Neural crest cell (in vitro differentiated cells): Measurements from ENCODE around the gene SMPD3. TPM values are rescaled to one million over a fixed set of nuclear protein-coding genes. Genes with fewer than 3 reads are reported as not detected.
A peak's percentile ranks its signal among the peaks of the same experiment; 100 is the strongest.

Source experiments
- DNase-seq: peaks from one replicate; pipeline ENCODE4 v3.0.0; 2021; ENCODE audit warnings: low read depth, mixed read lengths, low spot score
- H3K27ac Mint-ChIP-seq: one replicate; pipeline ENCODE4 v1.8.0; 2021; ENCODE audit warnings: mild to moderate bottlenecking, mixed read lengths; ENCODE audit not compliant: unreplicated experiment
- H3K27me3 Mint-ChIP-seq: 2 replicates; pipeline ENCODE4 v1.8.0; 2021; ENCODE audit warnings: low read depth, mild to moderate bottlenecking, mixed read lengths
- H3K36me3 Mint-ChIP-seq: 2 replicates; pipeline ENCODE4 v1.8.0; 2021; ENCODE audit warnings: low read depth, mild to moderate bottlenecking, mixed read lengths
- H3K4me1 Mint-ChIP-seq: 2 replicates; pipeline ENCODE4 v1.8.0; 2021; ENCODE audit warnings: mixed read lengths
- H3K4me3 Mint-ChIP-seq: one replicate; pipeline ENCODE4 v1.8.0; 2021; ENCODE audit warnings: mild to moderate bottlenecking, mixed read lengths
- H3K9me3 Mint-ChIP-seq: 2 replicates; pipeline ENCODE4 v1.8.0; 2021; ENCODE audit warnings: mixed read lengths
- total RNA-seq: library from RNA; stranded (reverse); gene quantifications from 2 replicates; pipeline ENCODE4 v1.2.1, GENCODE V29; 2021
- TF ChIP-seq, protein P1 (sequence below): fragments of 200-600 bp; sonication (generic); conservative IDR thresholded peaks from 2 replicates; pipeline ENCODE4 v1.5.0; 2021; ENCODE audit warnings: antibody characterized with exemption, mild to moderate bottlenecking

Gene SMPD3
- total RNA-seq, 1 donor from 2014 or later: 3.8 TPM

DNA sequence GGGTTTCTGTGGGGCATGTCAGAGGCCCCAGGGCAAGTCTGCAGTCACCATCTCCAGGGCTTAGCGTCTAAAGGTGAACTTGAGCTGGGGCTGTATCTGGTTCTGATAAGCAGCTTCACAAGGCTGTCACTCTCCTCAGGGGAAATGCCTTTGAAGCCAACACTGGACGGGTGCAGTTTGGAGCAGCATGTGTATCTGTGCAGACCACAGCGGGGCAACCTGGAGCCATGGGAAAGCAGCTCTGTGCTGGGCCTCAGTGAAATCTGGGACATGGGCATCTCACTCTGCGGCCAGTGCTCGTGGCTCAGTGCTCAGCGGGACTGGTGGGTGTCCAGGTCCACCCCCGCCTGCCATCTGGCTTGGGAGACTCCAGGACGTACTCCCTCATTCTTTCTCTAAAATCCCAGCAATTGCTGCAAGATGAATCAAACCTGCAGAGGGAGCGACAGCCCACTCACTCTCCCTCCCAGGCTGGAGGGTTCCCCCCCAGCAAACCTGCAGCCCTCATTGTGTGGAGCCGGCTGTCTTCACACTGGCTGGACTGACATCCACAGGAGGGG lies 74.0 kb downstream of the SMPD3 start:
- peaks cover 4% of the 10 kb centered on the region for H3K4me1 Mint-ChIP-seq
- no peak for DNase-seq
- H3K27me3 Mint-ChIP-seq: no peaks in the 10 kb centered on the region
- TF ChIP-seq, protein P1, sequence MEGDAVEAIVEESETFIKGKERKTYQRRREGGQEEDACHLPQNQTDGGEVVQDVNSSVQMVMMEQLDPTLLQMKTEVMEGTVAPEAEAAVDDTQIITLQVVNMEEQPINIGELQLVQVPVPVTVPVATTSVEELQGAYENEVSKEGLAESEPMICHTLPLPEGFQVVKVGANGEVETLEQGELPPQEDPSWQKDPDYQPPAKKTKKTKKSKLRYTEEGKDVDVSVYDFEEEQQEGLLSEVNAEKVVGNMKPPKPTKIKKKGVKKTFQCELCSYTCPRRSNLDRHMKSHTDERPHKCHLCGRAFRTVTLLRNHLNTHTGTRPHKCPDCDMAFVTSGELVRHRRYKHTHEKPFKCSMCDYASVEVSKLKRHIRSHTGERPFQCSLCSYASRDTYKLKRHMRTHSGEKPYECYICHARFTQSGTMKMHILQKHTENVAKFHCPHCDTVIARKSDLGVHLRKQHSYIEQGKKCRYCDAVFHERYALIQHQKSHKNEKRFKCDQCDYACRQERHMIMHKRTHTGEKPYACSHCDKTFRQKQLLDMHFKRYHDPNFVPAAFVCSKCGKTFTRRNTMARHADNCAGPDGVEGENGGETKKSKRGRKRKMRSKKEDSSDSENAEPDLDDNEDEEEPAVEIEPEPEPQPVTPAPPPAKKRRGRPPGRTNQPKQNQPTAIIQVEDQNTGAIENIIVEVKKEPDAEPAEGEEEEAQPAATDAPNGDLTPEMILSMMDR: no peak
- no peak overlapping the region for H3K27ac Mint-ChIP-seq
- H3K9me3 Mint-ChIP-seq: no peaks in the 10 kb centered on the region
- H3K36me3 Mint-ChIP-seq: no peaks in the 10 kb centered on the region
- H3K4me3 Mint-ChIP-seq: no peak overlapping the region

DNA sequence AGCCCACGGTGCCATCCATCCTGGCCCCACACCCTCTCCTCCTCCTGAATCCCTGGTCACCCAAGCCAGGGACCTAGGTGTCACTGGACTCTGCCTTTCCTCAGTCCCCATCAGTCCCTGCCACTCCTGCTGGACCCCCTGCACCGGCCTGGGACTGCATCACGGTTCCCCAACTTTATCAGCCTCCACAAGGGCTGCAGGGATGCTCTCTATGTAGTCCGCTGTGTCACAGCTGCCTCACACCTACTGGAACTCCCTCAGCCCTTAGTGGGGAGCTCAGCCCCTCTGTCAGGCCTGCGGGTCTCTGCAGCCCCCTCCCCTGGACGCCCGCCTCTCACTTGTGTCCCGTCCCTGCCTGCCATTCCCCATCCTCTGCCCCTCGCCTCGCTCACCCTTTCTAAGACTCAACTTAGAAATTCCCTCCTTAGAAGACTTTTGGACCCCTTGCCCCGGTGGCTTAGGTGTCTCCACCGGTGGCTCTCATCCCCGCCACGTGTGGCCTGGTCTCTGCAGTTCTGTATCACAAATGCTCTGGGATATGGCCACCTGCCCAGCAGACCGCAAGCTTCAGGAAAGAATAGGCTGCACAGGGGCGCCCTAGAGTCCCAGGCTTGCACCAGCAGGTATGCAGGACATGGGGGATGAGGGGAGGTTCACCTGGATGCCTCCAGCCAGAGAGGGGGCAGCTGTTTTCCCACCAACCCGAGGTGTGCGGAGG lies 74.6 kb downstream of the SMPD3 start:
- TF ChIP-seq, protein P1: no peak
- H3K27me3 Mint-ChIP-seq: no peaks in the 10 kb centered on the region
- H3K36me3 Mint-ChIP-seq: no peaks in the 10 kb centered on the region
- peaks cover 5% of the 10 kb centered on the region for H3K4me1 Mint-ChIP-seq
- DNase-seq: no peak
- no peaks in the 10 kb centered on the region for H3K9me3 Mint-ChIP-seq
- no peak overlapping the region for H3K4me3 Mint-ChIP-seq
- peak overlapping the region; percentile 71 for H3K27ac Mint-ChIP-seq

DNA sequence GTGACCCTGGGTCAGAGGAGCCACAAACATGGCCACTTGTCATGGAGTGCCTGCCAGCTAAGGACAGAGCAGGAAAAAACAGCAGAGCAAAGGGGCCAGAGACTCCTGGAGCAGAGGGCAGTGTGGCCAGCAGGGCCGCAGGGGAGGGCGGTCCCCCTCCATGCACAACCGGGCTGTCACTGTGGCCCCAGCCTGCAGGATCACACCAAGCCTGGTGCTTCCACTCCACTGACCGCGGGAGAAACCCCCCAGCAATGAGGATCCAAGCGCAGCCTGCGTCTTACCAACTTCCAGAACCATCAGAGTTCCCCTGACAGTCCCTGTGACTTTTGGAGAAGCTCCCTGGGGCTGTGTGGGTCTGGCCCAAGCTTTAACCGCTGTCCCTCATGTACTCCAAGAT lies 75.5 kb downstream of the SMPD3 start:
- Mint-ChIP-seq H3K4me1 (peaks cover 10% of the 10 kb centered on the region), H3K36me3 (no peaks in the 10 kb centered on the region), H3K27ac (peak overlapping the region; percentile 84), H3K4me3 (no peak overlapping the region), H3K27me3 (no peaks in the 10 kb centered on the region), H3K9me3 (no peaks in the 10 kb centered on the region)
- TF ChIP-seq, protein P1: no peak
- DNase-seq: no peak

DNA sequence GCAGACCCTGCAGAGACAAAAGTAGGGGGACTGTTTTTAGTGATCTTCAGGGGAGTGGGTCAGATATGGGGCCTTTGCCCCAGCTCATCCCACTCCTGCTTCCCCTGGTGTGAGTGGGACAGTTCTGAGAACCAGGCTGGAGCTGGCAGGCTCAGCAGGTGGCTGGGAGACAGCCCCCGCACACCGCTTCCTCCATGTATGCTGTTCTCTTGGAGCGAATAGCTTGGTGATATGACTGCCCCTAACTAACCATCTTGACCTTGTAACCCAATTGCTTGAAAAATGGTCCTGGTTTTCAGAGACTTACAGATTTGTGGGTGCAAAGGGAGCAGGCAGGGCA lies 76.0 kb downstream of the SMPD3 start:
- TF ChIP-seq, protein P1: no peak
- H3K36me3 Mint-ChIP-seq: no peaks in the 10 kb centered on the region
- H3K27me3 Mint-ChIP-seq: no peaks in the 10 kb centered on the region
- peaks cover 13% of the 10 kb centered on the region for H3K4me1 Mint-ChIP-seq
- H3K27ac Mint-ChIP-seq: no peak overlapping the region
- H3K4me3 Mint-ChIP-seq: no peak overlapping the region
- H3K9me3 Mint-ChIP-seq: no peaks in the 10 kb centered on the region
- DNase-seq: no peak

DNA sequence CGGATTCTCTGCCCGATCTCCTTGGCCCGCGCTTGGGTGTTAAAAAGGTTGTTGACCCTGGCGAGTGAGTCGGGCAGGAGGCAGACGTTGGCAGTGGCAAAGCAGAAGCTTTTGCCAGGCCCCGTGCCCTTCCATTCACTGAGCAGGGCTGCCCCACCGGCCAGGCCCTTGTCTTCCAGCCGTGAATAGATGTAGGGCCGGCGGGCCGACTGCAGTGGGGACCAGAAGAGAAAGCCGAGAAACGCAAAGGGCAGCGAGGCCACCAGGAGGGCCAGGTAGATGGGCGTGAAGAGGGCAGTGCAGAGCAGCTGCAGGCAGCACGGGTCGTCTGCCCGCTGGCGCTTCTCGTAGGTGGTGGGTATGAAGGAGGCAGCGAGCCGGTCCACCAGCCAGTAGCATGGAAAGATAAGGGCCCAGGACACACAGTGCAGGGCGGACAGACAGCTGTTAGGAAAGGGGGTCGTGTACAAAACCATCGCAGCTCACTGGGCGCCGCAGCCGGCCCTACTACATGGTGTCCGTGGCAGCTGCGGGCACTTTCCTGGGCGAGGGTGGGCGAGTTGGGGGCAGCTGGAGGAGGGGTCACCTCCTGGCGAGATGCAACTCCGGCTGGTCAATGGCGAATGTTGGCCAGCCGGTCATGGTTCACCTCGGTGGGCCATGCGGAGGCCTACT lies 76.5 kb downstream of the SMPD3 start:
- DNase-seq: no peak
- H3K4me3 Mint-ChIP-seq: no peak overlapping the region
- H3K9me3 Mint-ChIP-seq: no peaks in the 10 kb centered on the region
- H3K27ac Mint-ChIP-seq: no peak overlapping the region
- no peaks in the 10 kb centered on the region for H3K36me3 Mint-ChIP-seq
- H3K4me1 Mint-ChIP-seq: peaks cover 17% of the 10 kb centered on the region
- TF ChIP-seq, protein P1: no peak
- no peaks in the 10 kb centered on the region for H3K27me3 Mint-ChIP-seq
